Vagina (tissue), 2 donors: ENCODE results near the gene PHACTR3.

Source experiments
- POLR2A ChIP-seq, 2 donors: fragments of 450-650 bp; IDR thresholded peaks; one replicate each; pipeline ENCODE4 v1.6.1; 2017; ENCODE audit warnings: antibody characterized with exemption in 2 of 2, mild to moderate bottlenecking in 2 of 2, moderate library complexity in 2 of 2
- TF ChIP-seq, protein P1 (sequence below), 3 experiments: fragments of 450-650 bp in 2 of 3; fragments of 200-600 bp in 1 of 3; sonication (generic) in 1 of 3; IDR thresholded peaks; one replicate each; pipeline ENCODE4 v1.5.1; 2017 to 2019; ENCODE audit warnings: antibody characterized with exemption in 3 of 3, mild to moderate bottlenecking in 2 of 3, moderate library complexity in 2 of 3

DNA sequence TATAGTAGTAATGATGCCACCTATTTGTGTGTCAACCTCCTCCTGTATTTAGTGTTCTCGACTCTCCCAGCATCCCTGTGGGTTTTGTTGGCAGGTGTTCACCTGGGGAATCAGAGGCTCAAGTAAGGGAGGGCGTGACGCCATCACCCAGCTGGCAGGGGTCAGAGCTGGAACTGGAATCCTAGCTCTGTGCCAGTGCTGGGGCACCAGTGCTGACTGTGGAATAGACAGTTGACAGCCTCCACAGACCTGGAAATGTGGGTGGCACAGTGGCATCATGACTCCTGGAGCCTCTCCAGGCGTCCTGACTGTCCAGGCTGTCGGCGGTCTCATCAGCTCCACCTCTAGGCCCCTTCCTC is 226.3 kb downstream of the PHACTR3 start:
- TF ChIP-seq, protein P1, sequence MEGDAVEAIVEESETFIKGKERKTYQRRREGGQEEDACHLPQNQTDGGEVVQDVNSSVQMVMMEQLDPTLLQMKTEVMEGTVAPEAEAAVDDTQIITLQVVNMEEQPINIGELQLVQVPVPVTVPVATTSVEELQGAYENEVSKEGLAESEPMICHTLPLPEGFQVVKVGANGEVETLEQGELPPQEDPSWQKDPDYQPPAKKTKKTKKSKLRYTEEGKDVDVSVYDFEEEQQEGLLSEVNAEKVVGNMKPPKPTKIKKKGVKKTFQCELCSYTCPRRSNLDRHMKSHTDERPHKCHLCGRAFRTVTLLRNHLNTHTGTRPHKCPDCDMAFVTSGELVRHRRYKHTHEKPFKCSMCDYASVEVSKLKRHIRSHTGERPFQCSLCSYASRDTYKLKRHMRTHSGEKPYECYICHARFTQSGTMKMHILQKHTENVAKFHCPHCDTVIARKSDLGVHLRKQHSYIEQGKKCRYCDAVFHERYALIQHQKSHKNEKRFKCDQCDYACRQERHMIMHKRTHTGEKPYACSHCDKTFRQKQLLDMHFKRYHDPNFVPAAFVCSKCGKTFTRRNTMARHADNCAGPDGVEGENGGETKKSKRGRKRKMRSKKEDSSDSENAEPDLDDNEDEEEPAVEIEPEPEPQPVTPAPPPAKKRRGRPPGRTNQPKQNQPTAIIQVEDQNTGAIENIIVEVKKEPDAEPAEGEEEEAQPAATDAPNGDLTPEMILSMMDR (IDR thresholded peaks at IDR 0.05) = no peak
- no peak for TF ChIP-seq POLR2A (IDR thresholded peaks at IDR 0.05)
